Osteoblast (primary cell): ENCODE data around the gene OLFML3. TPM values are rescaled to one million over a fixed set of nuclear protein-coding genes. Genes with fewer than 3 reads are reported as not detected.

Experiments
- DNase-seq: peaks from one replicate; pipeline ENCODE4 v3.0.0; 2011; ENCODE audit warnings: low spot score, mixed read lengths; ENCODE audit not compliant: insufficient read length; ENCODE audit errors: missing footprints
- H2AFZ ChIP-seq: 2 replicates; pipeline ENCODE4 v1.6.0; 2011; ENCODE audit warnings: mild to moderate bottlenecking, low read length
- H3K27ac ChIP-seq: 2 replicates; pipeline ENCODE4 v1.5.1; 2011; ENCODE audit warnings: mild to moderate bottlenecking, low read depth, low read length, moderate library complexity
- H3K27me3 ChIP-seq: 2 replicates; pipeline ENCODE4 v1.6.0; 2012; ENCODE audit warnings: mild to moderate bottlenecking, control low read depth, inconsistent platforms, low read length, moderate library complexity; ENCODE audit not compliant: insufficient read depth
- H3K36me3 ChIP-seq: 2 replicates; pipeline ENCODE4 v1.5.1; 2011; ENCODE audit warnings: mild to moderate bottlenecking, low read length, control low read depth, moderate library complexity; ENCODE audit not compliant: insufficient read depth
- H3K4me1 ChIP-seq: 2 replicates; pipeline ENCODE4 v1.5.1; 2011; ENCODE audit warnings: mild to moderate bottlenecking, low read length, control low read depth, moderate library complexity; ENCODE audit not compliant: insufficient read depth
- H3K4me2 ChIP-seq: 2 replicates; pipeline ENCODE4 v1.6.0; 2011; ENCODE audit warnings: mild to moderate bottlenecking, low read length; ENCODE audit not compliant: insufficient read depth
- H3K4me3 ChIP-seq: fragments of 200-600 bp; sonication (generic); 3 replicates; pipeline ENCODE4 v1.5.1; 2012; ENCODE audit warnings: mild to moderate bottlenecking, low read length, inconsistent platforms; ENCODE audit not compliant: insufficient read depth
- H3K79me2 ChIP-seq: 2 replicates; pipeline ENCODE4 v1.6.0; 2012; ENCODE audit warnings: mild to moderate bottlenecking, low read length, control low read depth, inconsistent platforms; ENCODE audit not compliant: insufficient read depth
- H3K9me3 ChIP-seq: 2 replicates; pipeline ENCODE4 v1.5.1; 2011; ENCODE audit warnings: low read depth, low read length, control low read depth
- H4K20me1 ChIP-seq: 2 replicates; pipeline ENCODE4 v1.6.0; 2012; ENCODE audit warnings: mild to moderate bottlenecking, low read length, control low read depth; ENCODE audit not compliant: insufficient read depth
- total RNA-seq: library from RNA; depleted of rRNA; stranded (reverse); fragments of >200 nt; gene quantifications from 2 replicates; pipeline ENCODE4 v1.2.3, GENCODE V29; 2012
- TF ChIP-seq, protein P1 (sequence below): IDR thresholded peaks from 2 replicates; pipeline ENCODE4 v1.5.1; 2011; ENCODE audit warnings: mild to moderate bottlenecking, low read depth, low read length, moderate library complexity; ENCODE audit errors: extremely low read depth

Gene OLFML3
- total RNA-seq, 1 donor = 359 TPM

DNA sequence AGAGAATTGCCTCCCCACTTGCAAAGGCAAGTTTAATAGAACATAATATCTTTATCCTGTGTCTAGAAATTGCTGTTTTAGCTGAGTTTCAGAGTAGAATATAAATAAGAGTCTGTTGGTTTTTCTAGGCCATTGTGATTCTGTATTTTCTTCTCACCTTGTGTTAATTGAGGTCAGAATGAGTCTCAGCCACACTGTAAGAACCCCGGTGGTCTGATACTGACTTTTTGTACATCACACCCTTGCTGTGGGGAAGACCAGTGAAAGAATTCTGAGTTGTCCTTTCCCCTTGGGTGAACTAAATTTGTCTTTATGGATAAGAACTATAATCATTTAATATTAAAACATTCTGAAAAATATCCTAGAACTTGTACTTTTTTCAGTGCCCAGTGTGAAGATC is 43.3 kb upstream of the OLFML3 start:
- TF ChIP-seq, protein P1, sequence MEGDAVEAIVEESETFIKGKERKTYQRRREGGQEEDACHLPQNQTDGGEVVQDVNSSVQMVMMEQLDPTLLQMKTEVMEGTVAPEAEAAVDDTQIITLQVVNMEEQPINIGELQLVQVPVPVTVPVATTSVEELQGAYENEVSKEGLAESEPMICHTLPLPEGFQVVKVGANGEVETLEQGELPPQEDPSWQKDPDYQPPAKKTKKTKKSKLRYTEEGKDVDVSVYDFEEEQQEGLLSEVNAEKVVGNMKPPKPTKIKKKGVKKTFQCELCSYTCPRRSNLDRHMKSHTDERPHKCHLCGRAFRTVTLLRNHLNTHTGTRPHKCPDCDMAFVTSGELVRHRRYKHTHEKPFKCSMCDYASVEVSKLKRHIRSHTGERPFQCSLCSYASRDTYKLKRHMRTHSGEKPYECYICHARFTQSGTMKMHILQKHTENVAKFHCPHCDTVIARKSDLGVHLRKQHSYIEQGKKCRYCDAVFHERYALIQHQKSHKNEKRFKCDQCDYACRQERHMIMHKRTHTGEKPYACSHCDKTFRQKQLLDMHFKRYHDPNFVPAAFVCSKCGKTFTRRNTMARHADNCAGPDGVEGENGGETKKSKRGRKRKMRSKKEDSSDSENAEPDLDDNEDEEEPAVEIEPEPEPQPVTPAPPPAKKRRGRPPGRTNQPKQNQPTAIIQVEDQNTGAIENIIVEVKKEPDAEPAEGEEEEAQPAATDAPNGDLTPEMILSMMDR = no peak
- Histone ChIP-seq H3K79me2 (peaks cover 94% of the 10 kb centered on the region), H3K9me3 (no peaks in the 10 kb centered on the region), H2AFZ (no peak overlapping the region), H3K27me3 (no peaks in the 10 kb centered on the region), H3K4me2 (no peak overlapping the region), H4K20me1 (peaks cover 77% of the 10 kb centered on the region), H3K4me3 (no peak overlapping the region), H3K27ac (no peak overlapping the region), H3K36me3 (peaks cover 11% of the 10 kb centered on the region), H3K4me1 (peaks cover 13% of the 10 kb centered on the region)
- no peak for DNase-seq

DNA sequence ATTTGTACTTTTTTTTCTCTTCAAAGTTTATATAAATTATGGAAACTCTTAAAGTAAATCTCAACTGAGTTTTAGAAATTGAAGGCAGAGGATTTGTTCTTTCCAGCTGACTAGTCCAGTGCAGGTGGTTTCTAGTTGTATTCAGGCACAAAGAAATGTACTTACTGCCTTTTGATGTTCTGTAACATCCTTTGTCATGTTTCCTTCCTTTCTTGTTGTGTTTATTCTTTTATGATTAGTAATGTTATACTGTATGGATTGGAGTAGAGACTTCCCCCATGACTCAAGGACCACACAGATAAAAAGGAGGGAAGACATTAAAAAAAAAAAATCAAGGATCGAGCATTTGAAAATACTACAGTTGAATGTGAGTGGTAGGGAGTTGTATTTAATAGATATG is 42.1 kb upstream of the OLFML3 start:
- Histone ChIP-seq H3K4me3 (no peak overlapping the region), H3K79me2 (peaks cover 95% of the 10 kb centered on the region), H3K27ac (no peak overlapping the region), H3K4me2 (no peak overlapping the region), H2AFZ (no peak overlapping the region), H3K4me1 (peaks cover 2% of the 10 kb centered on the region), H4K20me1 (peaks cover 65% of the 10 kb centered on the region), H3K36me3 (peaks cover 16% of the 10 kb centered on the region), H3K27me3 (no peaks in the 10 kb centered on the region), H3K9me3 (no peaks in the 10 kb centered on the region)
- TF ChIP-seq, protein P1 = no peak
- DNase-seq = no peak

DNA sequence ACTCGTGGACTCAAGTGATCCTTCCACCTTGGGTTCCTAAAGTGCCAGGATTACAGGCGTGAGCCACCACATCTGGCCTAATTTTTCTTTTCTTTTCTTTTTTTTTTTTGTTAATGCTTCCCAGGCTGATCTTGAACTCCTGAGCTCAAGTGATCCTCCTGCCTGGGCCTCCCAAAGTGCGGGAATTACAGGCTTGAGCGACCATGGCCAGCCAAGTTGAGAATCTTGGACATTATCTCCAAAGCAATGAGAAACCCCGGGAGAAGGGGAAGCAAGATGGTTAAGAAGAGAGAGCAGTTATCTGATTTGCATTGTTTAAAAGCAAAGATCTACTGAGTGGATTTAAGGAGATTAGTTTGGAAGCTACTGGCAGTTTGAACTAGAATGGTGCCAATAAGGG is 41.1 kb upstream of the OLFML3 start:
- no peaks in the 10 kb centered on the region for H3K4me1 ChIP-seq
- H2AFZ ChIP-seq = no peak overlapping the region
- H3K36me3 ChIP-seq = peaks cover 14% of the 10 kb centered on the region
- no peaks in the 10 kb centered on the region for H3K9me3 ChIP-seq
- H3K27me3 ChIP-seq = no peaks in the 10 kb centered on the region
- no peak overlapping the region for H3K4me2 ChIP-seq
- no peak for DNase-seq
- no peak overlapping the region for H3K4me3 ChIP-seq
- no peak overlapping the region for H3K27ac ChIP-seq
- H4K20me1 ChIP-seq = peaks cover 55% of the 10 kb centered on the region
- TF ChIP-seq, protein P1 = no peak
- H3K79me2 ChIP-seq = peaks cover 87% of the 10 kb centered on the region

DNA sequence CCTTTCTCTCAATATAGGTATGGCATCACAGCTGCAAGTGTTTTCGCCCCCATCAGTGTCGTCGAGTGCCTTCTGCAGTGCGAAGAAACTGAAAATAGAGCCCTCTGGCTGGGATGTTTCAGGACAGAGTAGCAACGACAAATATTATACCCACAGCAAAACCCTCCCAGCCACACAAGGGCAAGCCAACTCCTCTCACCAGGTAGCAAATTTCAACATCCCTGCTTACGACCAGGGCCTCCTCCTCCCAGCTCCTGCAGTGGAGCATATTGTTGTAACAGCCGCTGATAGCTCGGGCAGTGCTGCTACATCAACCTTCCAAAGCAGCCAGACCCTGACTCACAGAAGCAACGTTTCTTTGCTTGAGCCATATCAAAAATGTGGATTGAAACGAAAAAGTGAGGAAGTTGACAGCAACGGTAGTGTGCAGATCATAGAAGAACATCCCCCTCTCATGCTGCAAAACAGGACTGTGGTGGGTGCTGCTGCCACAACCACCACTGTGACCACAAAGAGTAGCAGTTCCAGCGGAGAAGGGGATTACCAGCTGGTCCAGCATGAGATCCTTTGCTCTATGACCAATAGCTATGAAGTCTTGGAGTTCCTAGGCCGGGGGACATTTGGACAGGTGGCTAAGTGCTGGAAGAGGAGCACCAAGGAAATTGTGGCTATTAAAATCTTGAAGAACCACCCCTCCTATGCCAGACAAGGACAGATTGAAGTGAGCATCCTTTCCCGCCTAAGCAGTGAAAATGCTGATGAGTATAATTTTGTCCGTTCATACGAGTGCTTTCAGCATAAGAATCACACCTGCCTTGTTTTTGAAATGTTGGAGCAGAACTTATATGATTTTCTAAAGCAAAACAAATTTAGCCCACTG is 38.7 kb upstream of the OLFML3 start:
- Histone ChIP-seq H3K79me2 (peaks cover 83% of the 10 kb centered on the region), H3K27me3 (no peaks in the 10 kb centered on the region), H2AFZ (no peak overlapping the region), H3K36me3 (peaks cover 13% of the 10 kb centered on the region), H3K27ac (no peak overlapping the region), H3K4me1 (no peaks in the 10 kb centered on the region), H3K4me3 (no peak overlapping the region), H4K20me1 (peaks cover 32% of the 10 kb centered on the region), H3K9me3 (no peaks in the 10 kb centered on the region), H3K4me2 (no peak overlapping the region)
- no peak for DNase-seq
- TF ChIP-seq, protein P1 = no peak
